Endodermal cell (in vitro differentiated cells): ENCODE data around the gene NKD2. TPM values are rescaled to one million over a fixed set of nuclear protein-coding genes. Genes with fewer than 3 reads are reported as not detected.

ENCODE experiments used
- DNase-seq: peaks from one replicate; pipeline ENCODE4 v3.0.0-alpha.2; 2017
- H3K27ac ChIP-seq: 2 replicates; pipeline ENCODE4 v1.5.1; 2013; ENCODE audit warnings: mild to moderate bottlenecking, low read depth, low read length, moderate library complexity
- H3K27me3 ChIP-seq: 2 replicates; pipeline ENCODE4 v1.6.1; 2013; ENCODE audit warnings: mild to moderate bottlenecking, low read length, moderate library complexity; ENCODE audit not compliant: insufficient read depth, control insufficient read depth, poor library complexity, severe bottlenecking
- H3K36me3 ChIP-seq: 2 replicates; pipeline ENCODE4 v1.7.0; 2013; ENCODE audit warnings: mild to moderate bottlenecking, low read length, moderate library complexity; ENCODE audit not compliant: control insufficient read depth, insufficient read depth
- H3K4me1 ChIP-seq: one replicate; pipeline ENCODE4 v1.7.0; 2013; ENCODE audit warnings: low read length; ENCODE audit not compliant: control insufficient read depth, insufficient read depth
- H3K4me3 ChIP-seq: 2 replicates; pipeline ENCODE4 v1.5.1; 2013; ENCODE audit warnings: mild to moderate bottlenecking, low read length, moderate library complexity
- H3K9ac ChIP-seq: 2 replicates; pipeline ENCODE4 v1.6.1; 2013; ENCODE audit warnings: mild to moderate bottlenecking, low read length, moderate library complexity; ENCODE audit not compliant: poor library complexity, severe bottlenecking; ENCODE audit errors: extremely low read depth
- H3K9me3 ChIP-seq: 2 replicates; pipeline ENCODE4 v1.6.1; 2013; ENCODE audit warnings: mild to moderate bottlenecking, low read length, moderate library complexity; ENCODE audit not compliant: control insufficient read depth
- H3K27ac Mint-ChIP-seq: 2 replicates; pipeline ENCODE4 v1.8.0; 2020; ENCODE audit warnings: mixed read lengths
- H3K27me3 Mint-ChIP-seq: 2 replicates; pipeline ENCODE4 v1.8.0; 2021; ENCODE audit warnings: mild to moderate bottlenecking, mixed read lengths; ENCODE audit not compliant: insufficient read depth
- H3K36me3 Mint-ChIP-seq: 2 replicates; pipeline ENCODE4 v1.8.0; 2020; ENCODE audit warnings: low read depth, mixed read lengths
- H3K4me1 Mint-ChIP-seq: 2 replicates; pipeline ENCODE4 v1.8.0; 2020; ENCODE audit warnings: mixed read lengths
- H3K4me3 Mint-ChIP-seq: 2 replicates; pipeline ENCODE4 v1.8.0; 2020; ENCODE audit warnings: mild to moderate bottlenecking, moderate library complexity, mixed read lengths
- H3K9me3 Mint-ChIP-seq: 2 replicates; pipeline ENCODE4 v1.8.0; 2020; ENCODE audit warnings: mild to moderate bottlenecking, mixed read lengths
- CTCF ChIP-seq: fragments of 200-600 bp; sonication (generic); conservative IDR thresholded peaks from 2 replicates; pipeline ENCODE4 v1.5.0; 2021; ENCODE audit warnings: antibody characterized with exemption, mild to moderate bottlenecking
- WGBS, 2 experiments: methylation state at CpG; one replicate each; pipeline versions ENCODE4 v1.1.5 to v1.1.7; 2013; ENCODE audit warnings: missing lambda C conversion rate in 2 of 2, mixed read lengths in 1 of 2; ENCODE audit not compliant: insufficient coverage in 1 of 2, insufficient read length in 1 of 2; 5-methylcytosine and 5-hydroxymethylcytosine counted together
- total RNA-seq, 2 donors: library from RNA; stranded (reverse); fragmentation: NEBNext Ultra II Directional in 1 of 2; extraction: Animal tissue kit (Norgen Biotek cat#: 25700) in 1 of 2; gene quantifications; 2 replicates in 1 of 2; 3 replicates in 1 of 2; pipeline ENCODE4 v1.2.1, GENCODE V29; 2021

NKD2 gene
- total RNA-seq, 2 donors from 2014 or later: 11.2 to 13.9 TPM

- 94 to 96% methylated on average over 12 to 17 of the region's 17 CpGs for WGBS, 2 experiments
- no peak for TF ChIP-seq CTCF
- no peaks in the 10 kb centered on the region for H3K4me1 Mint-ChIP-seq
- H3K27ac Mint-ChIP-seq: no peak overlapping the region
- no peak overlapping the region for H3K4me3 Mint-ChIP-seq
- Histone ChIP-seq H3K4me3 (no peak overlapping the region), H3K27ac (no peak overlapping the region), H3K9ac (no peak overlapping the region), H3K9me3 (no peaks in the 10 kb centered on the region), H3K4me1 (no peaks in the 10 kb centered on the region), H3K27me3 (no peaks in the 10 kb centered on the region), H3K36me3 (no peaks in the 10 kb centered on the region)
- no peak for DNase-seq
- no peaks in the 10 kb centered on the region for H3K27me3 Mint-ChIP-seq
- H3K9me3 Mint-ChIP-seq: no peaks in the 10 kb centered on the region
- H3K36me3 Mint-ChIP-seq: peaks cover 25% of the 10 kb centered on the region
These were observed 67.8 kb downstream of the NKD2 start for GRCh38 chr5:1076406-1076805.

GRCh38 chr5:1077026-1077425, 68.4 kb downstream of the NKD2 start:
- no peaks in the 10 kb centered on the region for H3K9me3 ChIP-seq
- Mint-ChIP-seq H3K27me3 (no peaks in the 10 kb centered on the region), H3K9me3 (no peaks in the 10 kb centered on the region), H3K4me1 (no peaks in the 10 kb centered on the region), H3K36me3 (peaks cover 25% of the 10 kb centered on the region), H3K27ac (no peak overlapping the region), H3K4me3 (no peak overlapping the region)
- H3K27ac ChIP-seq: no peak overlapping the region
- 94 to 96% methylated on average over 8 to 19 of the region's 19 CpGs for WGBS, 2 experiments
- H3K4me1 ChIP-seq: no peaks in the 10 kb centered on the region
- TF ChIP-seq CTCF: no peak
- no peaks in the 10 kb centered on the region for H3K36me3 ChIP-seq
- no peak overlapping the region for H3K4me3 ChIP-seq
- no peaks in the 10 kb centered on the region for H3K27me3 ChIP-seq
- DNase-seq: no peak
- no peak overlapping the region for H3K9ac ChIP-seq

DNA sequence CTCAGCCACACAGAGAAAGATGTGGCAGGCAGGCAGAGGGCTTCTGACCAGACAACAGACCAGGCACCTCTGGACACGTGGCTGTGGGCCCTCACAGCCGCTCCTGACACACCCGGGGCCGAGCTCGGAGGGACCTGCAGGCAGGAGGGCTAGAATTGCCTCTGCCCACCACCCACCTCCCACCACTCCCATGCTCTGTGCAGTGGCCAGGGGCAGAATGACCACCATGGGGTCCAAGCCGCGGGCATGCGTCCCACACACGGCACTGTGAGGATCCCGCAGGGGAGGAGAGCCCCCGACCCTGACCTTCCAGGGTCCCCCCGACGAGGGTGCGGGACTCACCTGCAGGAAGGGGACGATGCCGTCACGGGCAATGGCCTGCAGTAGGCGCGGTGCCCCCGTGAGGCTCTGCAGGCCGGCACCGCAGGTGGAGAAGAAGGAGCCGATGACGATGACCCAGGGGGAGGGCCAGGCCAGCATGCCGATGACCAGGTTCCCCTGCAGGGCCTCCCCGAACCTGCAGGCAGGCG, 69.0 kb downstream of the NKD2 start:
- Mint-ChIP-seq H3K27me3 (no peaks in the 10 kb centered on the region), H3K9me3 (no peaks in the 10 kb centered on the region), H3K4me1 (no peaks in the 10 kb centered on the region), H3K27ac (no peak overlapping the region), H3K36me3 (peaks cover 25% of the 10 kb centered on the region), H3K4me3 (no peak overlapping the region)
- Histone ChIP-seq H3K9ac (no peak overlapping the region), H3K36me3 (no peaks in the 10 kb centered on the region), H3K27ac (no peak overlapping the region), H3K4me3 (no peak overlapping the region), H3K4me1 (no peaks in the 10 kb centered on the region), H3K27me3 (no peaks in the 10 kb centered on the region), H3K9me3 (no peaks in the 10 kb centered on the region)
- WGBS, 2 experiments: 94 to 97% methylated on average over 16 to 27 of the region's 27 CpGs
- no peak for DNase-seq
- no peak for TF ChIP-seq CTCF
